KOPT-K1 (cell line): ENCODE results near the gene ACAP3.

Experiments used
- H3K27ac ChIP-seq: fragments of 200-600 bp; sonication (generic); 2 replicates; pipeline ENCODE4 v1.5.1; 2016; ENCODE audit warnings: antibody characterized with exemption, mild to moderate bottlenecking, low read depth, low read length; ENCODE audit not compliant: poor library complexity, severe bottlenecking
- H3K36me3 ChIP-seq: fragments of 200-600 bp; sonication (generic); 2 replicates; pipeline ENCODE4 v1.5.1; 2017; ENCODE audit warnings: antibody characterized with exemption, mild to moderate bottlenecking, low read length, moderate library complexity; ENCODE audit not compliant: insufficient read depth
- H3K9me3 ChIP-seq: fragments of 200-600 bp; sonication (generic); 2 replicates; pipeline ENCODE4 v1.5.1; 2017; ENCODE audit warnings: antibody characterized with exemption, low read length, mild to moderate bottlenecking; ENCODE audit not compliant: insufficient read depth, poor library complexity, severe bottlenecking

ACAP3 gene

DNA sequence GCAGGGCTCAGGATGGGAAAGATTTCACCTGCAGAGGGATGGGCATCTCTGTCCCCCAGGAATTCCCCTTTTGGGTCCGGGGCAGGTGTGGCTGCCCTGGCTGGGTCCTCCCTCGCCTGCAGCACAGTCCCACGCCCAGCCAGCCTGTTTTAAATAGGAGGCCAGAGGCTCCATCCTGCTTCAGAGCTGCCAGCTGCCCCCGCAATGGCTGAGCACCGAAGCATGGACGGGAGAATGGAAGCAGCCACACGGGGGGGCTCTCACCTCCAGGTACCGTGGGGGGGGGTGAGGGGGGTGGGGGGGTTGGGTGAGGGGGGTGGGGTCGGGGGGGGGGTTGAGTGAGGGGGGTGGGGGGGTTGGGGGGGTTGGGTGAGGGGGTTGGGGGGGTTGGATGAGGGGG, 23.9 kb downstream of the ACAP3 start:
- H3K27ac ChIP-seq = no peak overlapping the region
- H3K36me3 ChIP-seq = no peaks in the 10 kb centered on the region
- no peaks in the 10 kb centered on the region for H3K9me3 ChIP-seq

DNA sequence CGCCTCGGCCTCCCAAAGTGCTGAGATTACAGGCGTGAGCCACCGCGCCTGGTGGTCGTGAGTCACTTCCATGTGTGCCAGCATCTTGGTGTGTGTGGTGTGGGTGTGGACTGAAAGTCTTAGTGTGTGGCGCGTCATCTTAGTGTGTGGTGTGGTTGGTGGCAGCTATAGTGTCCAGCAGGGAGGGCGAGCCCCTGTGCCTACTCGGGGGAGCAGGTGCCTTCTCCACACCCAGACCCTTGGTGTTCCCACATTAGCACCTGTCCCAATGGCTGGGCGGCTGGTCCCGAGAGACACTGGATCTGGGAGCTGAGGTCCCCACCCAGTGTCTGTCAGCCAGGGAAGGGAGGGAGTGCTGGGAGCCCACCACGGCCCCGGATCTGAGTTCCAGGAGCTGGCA, 24.7 kb downstream of the ACAP3 start:
- no peaks in the 10 kb centered on the region for H3K36me3 ChIP-seq
- H3K9me3 ChIP-seq = no peaks in the 10 kb centered on the region
- H3K27ac ChIP-seq = no peak overlapping the region

DNA sequence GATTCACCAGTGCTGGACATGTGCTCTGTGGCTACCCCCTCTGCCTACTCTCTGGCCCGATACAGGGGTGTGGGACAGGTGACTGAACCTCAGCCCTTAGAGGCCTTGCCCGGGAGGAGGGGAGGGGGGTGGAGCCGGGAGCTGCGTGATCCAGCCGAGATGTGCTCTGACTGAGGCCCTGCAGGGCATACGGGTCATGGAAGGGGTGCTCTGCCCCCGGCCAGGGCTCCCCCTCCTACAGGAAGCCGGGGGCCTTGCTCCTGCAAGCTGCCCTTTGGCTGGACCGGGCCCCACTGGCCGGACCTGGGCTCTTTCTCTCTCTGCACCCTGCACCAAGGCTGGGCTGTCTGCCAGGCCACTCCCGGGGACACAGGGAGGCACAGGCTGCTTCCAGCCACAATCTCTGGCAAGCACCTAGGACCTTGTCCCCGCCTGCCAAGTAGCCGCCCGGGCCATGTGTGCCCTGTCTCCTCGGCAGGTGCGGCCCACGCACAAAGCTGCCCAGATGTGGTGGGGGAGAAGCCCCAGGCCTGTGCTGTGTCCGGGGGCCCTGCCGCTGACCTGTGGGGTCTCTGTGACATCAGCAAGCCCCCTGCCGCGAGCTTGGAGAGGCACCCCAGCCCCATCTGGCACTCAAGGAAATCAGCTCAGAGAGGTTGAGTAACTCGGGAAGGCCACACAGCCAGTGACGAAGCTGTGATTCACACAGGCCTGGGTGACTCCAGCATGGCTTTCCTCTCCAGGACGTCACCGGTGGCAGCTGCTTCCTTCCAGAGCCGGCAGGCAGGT, 26.0 kb downstream of the ACAP3 start:
- no peak overlapping the region for H3K27ac ChIP-seq

DNA sequence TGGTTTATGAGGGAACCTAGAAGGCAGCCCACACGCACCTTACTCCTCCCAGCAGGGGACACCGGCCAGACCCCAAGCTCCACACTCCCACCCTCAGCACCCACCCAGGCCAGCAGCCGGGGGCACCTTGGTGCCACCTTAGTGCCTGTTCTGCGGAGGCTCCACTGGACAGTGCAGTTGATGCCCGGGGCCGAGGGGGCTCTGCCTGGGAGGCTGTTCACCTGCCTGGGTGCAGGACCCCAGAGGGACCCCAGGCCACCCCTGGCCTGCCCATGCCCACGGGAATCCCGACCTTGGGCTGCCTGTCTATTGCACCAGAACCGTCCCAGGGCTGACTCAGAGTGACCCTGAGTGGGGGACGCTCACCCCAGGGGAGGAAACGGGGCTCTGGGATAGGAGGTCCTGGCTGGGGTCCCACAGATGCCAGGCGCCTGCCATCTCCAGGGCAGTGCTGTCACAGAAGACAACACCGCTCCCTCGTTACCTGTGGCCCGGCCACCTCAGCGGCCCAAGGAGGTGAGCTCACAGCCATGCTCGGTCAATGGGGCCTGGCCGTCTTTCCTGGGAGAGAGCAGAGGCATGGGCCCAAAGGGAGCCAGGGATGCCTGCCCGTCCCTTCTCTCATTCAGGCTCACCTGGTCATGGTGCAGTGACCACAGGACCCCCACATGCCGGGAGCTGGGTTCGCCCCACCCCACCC, 26.8 kb downstream of the ACAP3 start:
- no peak overlapping the region for H3K27ac ChIP-seq

More for the DNA sequence above, 26.0 kb downstream of the ACAP3 start:
- Histone ChIP-seq H3K9me3 (no peaks in the 10 kb centered on the region), H3K36me3 (no peaks in the 10 kb centered on the region)

DNA sequence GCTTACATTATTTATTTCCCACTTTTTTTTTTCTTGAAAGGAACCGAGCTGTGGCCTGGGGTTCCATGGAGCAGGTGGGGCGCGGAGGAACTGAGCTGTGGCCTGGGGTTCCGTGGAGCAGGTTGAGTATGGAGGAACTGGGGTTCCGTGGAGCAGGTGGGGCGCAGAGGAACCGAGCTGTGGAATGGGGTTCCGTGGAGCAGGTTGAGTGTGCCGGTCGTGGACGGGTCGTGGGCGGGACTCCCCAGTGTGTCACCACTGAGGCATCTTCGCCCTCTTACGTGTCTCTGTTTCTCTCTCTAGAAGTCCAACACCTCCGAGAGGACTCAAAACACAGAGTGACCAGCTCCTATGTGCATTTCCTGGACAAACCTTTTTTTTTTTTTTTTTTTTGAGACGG, 28.7 kb downstream of the ACAP3 start:
- no peaks in the 10 kb centered on the region for H3K9me3 ChIP-seq
- H3K36me3 ChIP-seq = no peaks in the 10 kb centered on the region
- no peak overlapping the region for H3K27ac ChIP-seq

More for the DNA sequence above, 26.8 kb downstream of the ACAP3 start:
- H3K36me3 ChIP-seq = no peaks in the 10 kb centered on the region
- H3K9me3 ChIP-seq = no peaks in the 10 kb centered on the region

DNA sequence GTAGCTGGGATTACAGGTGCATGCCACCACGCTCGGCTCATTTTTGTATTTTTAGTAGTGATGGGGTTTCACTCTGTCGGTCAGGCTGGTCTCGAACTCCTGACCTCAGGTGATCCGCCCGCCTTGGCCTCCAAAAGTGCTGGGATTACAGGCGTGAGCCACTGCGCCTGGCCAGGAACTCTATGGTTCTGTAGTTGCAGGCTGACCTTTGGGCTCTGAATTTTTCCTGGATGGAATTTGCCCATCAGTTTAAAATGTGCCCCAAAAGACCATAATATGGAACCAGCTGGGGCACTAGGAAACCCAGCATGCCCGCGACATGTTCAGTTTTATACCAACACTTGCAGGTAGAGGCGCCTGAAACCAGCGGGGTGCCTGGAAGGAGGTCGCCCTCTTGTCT, 29.1 kb downstream of the ACAP3 start:
- no peaks in the 10 kb centered on the region for H3K9me3 ChIP-seq
- H3K27ac ChIP-seq = no peak overlapping the region
- no peaks in the 10 kb centered on the region for H3K36me3 ChIP-seq

DNA sequence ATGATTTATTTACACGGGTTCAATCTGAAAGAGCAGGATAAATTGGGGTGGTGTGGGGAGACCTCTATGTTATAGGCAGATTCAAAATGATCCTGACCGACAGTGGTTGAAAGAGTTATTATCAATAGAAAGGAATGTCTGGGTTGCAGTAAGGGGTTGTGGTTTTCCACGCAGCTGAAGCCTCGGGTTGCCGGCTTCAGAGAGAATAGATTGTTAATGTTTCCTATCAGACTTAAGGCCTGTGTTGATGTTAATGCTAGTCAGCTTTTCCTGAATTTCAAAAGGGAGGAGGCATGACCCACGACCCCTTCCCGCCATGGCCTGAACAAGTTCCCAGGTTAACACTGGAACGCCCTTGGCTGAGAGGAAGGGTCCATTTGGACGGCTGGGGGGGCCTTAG, 31.9 kb downstream of the ACAP3 start:
- H3K9me3 ChIP-seq = no peaks in the 10 kb centered on the region
- H3K36me3 ChIP-seq = peaks cover 13% of the 10 kb centered on the region
- no peak overlapping the region for H3K27ac ChIP-seq

DNA sequence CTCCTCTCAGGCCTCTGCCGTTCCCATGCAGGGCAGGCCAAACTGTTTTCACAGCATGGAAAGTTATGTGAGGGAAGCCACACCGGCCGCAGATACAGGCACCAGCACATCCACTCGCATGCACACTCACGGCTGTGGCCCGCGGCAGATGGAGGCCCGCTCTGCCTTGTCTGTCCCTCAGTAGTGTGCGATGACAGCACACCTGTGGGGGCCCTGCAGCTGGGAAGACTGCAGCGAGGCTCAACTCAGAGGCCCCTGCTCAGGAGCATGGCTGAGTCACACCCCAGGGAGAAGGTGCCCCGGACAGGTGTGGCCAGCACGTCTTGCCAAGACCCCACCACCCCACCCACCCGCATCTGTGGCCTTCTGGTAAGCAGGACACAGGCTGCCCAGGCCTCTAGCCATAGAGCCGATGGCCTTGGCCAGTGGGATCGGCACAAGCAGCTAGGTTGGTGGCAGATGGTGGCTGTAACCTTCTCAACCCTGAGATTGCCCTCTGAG, 32.7 kb downstream of the ACAP3 start:
- Histone ChIP-seq H3K27ac (no peak overlapping the region), H3K9me3 (no peaks in the 10 kb centered on the region), H3K36me3 (peaks cover 21% of the 10 kb centered on the region)

DNA sequence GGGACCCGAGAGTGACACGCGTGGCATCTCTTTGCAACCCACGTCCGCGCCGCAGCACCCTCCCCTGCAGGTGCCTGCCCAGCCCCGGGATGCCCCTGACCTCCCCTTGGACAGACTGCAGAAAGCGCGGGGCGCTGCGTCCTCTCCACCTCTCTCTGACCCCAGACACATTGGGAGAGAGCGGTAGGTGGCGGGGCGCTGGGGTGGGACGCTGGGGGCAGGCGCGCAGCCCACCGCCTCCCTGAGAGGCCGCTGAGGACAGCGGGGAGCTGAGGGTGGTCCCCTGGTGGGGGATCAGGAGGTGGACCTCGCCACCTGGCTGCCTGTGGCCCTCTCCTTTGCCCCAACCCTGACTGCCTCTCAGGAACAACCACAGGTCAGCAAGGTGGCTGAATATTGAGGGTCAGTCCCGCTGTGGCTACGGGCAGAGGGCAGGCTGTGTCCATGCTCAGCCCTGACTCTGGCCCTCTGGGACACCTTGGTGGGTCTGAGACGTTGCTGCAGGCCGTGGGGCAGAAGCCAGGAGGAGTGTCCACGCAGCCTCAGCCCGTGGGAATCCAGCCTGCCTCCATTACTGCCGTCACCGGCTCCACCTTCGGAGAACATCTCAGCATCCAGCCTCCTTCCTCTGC, 33.3 kb downstream of the ACAP3 start:
- Histone ChIP-seq H3K36me3 (peaks cover 27% of the 10 kb centered on the region), H3K27ac (peak overlapping the region; percentile 78), H3K9me3 (no peaks in the 10 kb centered on the region)

DNA sequence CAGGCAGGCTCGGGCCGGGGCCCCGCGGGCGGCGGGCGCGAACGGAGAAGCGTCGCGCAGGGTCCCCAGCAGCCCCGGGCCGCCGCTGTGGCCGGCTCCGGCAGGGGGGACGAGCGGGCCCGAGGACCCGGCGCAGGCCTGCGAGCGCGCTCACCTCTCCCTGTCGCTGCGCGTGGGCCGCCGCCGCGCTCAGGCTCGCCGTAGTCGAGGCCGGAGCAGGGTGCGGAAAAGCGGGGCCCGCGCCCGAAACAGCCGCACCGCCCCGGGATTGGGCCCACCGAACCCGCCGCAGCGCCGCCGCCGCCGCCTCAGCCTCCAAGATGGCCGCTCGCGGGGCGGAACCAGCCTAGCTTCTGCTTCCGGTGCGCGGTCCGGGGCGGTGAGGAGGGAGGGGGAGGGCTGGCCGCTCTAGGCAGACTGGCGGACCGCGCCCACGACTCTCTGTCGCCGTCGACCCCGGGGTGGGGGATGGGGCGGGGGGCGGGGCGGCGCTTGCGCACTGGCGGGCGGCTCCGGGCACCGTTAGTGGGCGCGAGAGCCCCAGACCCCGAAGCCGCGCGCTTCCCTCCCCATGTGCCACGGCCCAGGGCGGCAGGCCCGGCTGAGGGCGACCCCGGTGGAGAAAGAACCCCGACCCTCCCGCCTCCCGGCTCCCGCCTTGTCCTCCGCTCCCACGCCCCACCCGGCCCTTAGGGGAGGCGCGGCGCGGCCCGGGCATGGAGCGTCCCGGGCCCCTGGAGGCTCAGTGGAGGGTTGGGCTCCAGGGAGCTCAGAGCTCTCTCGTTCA, 34.0 kb downstream of the ACAP3 start, which contains the start of gene UBE2J2:
UBE2J2 (minus strand) TSS at position 343 of the 787 bp plus-strand sequence. CDS start 5,862 bp downstream, outside the sequence.
- Histone ChIP-seq H3K9me3 (no peaks in the 10 kb centered on the region), H3K36me3 (peaks cover 32% of the 10 kb centered on the region), H3K27ac (peak within 1 kb of the TSS; percentile 78)

DNA sequence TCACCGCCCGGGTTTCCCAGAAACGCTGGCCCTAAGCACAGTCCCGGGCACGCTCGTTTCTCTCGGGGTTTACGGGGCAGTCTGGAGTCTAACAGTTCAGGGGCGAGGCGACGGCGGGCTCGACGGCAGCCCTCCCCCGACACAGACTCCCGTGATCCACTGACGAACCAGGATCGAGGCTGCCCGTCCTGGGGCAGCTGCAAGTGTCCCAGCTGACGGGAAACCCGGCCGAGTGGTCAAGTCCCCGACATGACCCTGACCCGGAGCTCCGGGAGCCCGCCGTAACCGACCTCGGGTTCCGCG, 34.6 kb downstream of the ACAP3 start:
- H3K27ac ChIP-seq = peak overlapping the region; percentile 78
- peaks cover 37% of the 10 kb centered on the region for H3K36me3 ChIP-seq
- no peaks in the 10 kb centered on the region for H3K9me3 ChIP-seq

DNA sequence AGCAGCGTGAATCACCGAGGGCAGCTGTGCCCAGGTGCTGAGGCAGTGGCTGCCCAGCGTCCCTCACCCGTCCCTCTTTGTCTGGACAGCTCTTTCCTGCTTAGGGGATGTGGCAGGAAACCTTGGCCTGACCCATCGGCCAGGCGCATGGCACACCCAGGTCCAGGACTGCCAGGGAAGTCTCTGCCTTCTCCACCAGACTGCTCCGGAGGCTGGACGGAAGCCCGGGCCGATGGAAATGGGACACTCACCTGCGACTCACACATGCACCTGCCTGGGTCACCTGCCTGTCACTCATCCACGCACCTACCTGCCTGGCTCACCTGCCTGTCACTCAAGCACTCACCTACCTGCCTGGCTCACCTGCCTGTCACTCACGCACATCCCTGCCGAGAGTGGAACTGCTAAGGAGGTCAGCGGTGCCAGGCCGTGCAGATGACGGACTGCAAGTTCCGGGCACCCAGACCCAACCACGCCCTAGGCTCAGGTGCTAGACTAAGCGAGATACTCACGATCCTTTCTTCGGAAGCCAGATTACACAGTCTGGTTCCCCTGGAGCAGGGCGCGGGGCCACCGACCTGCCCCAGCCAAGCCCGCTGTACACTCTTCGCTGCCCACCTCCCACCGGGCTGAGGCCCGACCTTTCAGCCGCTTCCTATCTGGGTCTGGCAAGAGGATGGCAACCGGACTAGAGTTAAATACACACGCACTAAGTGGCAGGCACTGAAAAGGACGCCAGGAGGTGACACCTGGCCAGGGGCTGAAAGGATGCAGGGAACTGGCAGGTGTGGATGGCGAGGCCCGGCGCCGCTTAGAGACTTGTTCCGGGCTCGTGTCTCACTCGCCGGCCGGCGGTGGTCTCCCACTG, 35.2 kb downstream of the ACAP3 start:
- peak overlapping the region; percentile 78 for H3K27ac ChIP-seq
- H3K9me3 ChIP-seq = no peaks in the 10 kb centered on the region
- peaks cover 43% of the 10 kb centered on the region for H3K36me3 ChIP-seq

DNA sequence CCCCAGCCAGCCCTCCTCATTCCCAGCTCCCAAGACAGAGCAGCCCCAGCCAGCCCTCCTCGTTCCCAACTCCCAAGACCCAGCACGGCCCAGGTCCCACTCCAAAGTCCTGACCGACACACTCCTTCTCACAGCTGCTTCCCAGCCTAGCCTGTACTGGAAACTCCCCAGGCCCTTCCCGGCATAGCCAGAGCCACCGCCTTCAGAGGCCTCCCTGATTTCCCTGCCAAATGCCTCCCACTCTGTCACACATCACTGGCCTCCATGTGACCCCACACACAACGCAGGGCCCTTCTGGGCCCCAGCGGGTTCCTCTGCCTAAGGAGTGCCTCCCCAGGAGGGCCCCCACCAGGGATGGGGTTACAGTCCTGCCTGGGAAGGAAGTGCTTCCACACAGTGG, 36.9 kb downstream of the ACAP3 start:
- Histone ChIP-seq H3K27ac (no peak overlapping the region), H3K9me3 (no peaks in the 10 kb centered on the region), H3K36me3 (peaks cover 56% of the 10 kb centered on the region)

DNA sequence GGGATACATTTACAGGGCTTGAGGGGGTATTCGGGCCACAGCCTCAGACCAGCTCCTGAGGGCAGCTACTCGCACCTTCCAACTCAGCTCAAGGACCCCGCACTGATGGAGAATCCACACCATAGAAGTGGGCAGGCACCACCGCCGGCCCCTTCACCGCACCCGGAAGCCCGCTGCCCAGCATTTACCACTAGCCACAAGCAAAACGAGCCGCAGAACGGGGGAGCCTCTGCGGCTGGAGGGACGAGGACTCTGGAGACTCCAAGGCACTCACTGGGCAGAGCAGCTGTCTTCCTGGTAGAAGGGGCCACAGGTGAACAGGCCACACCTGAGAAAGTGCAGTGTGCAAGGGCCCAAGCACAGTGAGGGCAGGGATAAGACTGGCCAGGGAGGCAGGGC, 39.4 kb downstream of the ACAP3 start:
- peaks cover 81% of the 10 kb centered on the region for H3K36me3 ChIP-seq
- no peak overlapping the region for H3K27ac ChIP-seq
- no peaks in the 10 kb centered on the region for H3K9me3 ChIP-seq
